Measurements from ENCODE around the gene AMN.

DNA sequence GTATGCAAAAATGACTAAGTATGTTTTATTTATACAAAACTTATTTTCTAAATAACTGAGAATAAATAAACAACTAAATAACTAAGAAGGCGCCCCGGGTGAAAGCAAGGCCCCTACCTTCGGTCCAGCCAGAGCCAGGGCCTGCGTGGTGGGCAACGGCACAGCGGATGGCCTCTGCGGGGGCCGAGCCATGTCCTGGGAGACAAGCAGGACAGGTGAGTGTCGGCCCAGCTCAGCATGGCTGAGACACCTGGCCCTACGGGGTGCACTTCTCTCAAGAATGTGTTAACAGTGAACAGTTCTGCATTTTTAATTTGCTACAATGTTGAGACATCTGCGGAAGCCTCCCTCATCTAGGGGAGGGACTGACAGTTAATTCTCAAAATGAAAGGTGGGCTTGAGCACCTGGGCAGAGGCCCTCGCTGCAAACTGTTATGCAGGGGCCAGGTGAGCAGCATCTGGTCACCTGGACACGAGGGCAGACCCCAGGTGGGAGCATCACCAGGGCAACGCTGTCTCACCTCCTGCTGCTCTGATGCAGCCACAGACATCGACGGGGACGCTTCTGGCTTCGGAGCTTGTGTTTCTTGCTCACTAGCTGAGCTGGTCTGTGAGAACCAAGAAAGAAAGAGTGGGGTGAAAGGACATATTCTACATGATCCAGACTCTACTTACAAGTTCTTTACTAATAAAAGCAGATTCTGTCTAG is 31.8 kb downstream of the AMN start:
- TF ChIP-seq, protein P1, sequence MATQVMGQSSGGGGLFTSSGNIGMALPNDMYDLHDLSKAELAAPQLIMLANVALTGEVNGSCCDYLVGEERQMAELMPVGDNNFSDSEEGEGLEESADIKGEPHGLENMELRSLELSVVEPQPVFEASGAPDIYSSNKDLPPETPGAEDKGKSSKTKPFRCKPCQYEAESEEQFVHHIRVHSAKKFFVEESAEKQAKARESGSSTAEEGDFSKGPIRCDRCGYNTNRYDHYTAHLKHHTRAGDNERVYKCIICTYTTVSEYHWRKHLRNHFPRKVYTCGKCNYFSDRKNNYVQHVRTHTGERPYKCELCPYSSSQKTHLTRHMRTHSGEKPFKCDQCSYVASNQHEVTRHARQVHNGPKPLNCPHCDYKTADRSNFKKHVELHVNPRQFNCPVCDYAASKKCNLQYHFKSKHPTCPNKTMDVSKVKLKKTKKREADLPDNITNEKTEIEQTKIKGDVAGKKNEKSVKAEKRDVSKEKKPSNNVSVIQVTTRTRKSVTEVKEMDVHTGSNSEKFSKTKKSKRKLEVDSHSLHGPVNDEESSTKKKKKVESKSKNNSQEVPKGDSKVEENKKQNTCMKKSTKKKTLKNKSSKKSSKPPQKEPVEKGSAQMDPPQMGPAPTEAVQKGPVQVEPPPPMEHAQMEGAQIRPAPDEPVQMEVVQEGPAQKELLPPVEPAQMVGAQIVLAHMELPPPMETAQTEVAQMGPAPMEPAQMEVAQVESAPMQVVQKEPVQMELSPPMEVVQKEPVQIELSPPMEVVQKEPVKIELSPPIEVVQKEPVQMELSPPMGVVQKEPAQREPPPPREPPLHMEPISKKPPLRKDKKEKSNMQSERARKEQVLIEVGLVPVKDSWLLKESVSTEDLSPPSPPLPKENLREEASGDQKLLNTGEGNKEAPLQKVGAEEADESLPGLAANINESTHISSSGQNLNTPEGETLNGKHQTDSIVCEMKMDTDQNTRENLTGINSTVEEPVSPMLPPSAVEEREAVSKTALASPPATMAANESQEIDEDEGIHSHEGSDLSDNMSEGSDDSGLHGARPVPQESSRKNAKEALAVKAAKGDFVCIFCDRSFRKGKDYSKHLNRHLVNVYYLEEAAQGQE (IDR thresholded peaks at IDR 0.05): no peak
- TF ChIP-seq, protein P2, sequence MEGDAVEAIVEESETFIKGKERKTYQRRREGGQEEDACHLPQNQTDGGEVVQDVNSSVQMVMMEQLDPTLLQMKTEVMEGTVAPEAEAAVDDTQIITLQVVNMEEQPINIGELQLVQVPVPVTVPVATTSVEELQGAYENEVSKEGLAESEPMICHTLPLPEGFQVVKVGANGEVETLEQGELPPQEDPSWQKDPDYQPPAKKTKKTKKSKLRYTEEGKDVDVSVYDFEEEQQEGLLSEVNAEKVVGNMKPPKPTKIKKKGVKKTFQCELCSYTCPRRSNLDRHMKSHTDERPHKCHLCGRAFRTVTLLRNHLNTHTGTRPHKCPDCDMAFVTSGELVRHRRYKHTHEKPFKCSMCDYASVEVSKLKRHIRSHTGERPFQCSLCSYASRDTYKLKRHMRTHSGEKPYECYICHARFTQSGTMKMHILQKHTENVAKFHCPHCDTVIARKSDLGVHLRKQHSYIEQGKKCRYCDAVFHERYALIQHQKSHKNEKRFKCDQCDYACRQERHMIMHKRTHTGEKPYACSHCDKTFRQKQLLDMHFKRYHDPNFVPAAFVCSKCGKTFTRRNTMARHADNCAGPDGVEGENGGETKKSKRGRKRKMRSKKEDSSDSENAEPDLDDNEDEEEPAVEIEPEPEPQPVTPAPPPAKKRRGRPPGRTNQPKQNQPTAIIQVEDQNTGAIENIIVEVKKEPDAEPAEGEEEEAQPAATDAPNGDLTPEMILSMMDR (IDR thresholded peaks at IDR 0.05; ENCODE audit: low read depth, low read length, missing input control): no peak
- TF ChIP-seq, protein P3, sequence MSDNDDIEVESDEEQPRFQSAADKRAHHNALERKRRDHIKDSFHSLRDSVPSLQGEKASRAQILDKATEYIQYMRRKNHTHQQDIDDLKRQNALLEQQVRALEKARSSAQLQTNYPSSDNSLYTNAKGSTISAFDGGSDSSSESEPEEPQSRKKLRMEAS (IDR thresholded peaks at IDR 0.05): no peak
- TF ChIP-seq SP1 (IDR thresholded peaks at IDR 0.05) (no peak), YY1 (IDR thresholded peaks at IDR 0.05) (no peak), RXRA (IDR thresholded peaks at IDR 0.05) (no peak), TAF1 (conservative IDR thresholded peaks at IDR 0.05) (no peak), RAD21 (IDR thresholded peaks at IDR 0.05) (no peak), GABPA (IDR thresholded peaks at IDR 0.05 in 1 of 2, conservative IDR thresholded peaks at IDR 0.05 in 1 of 2) (no peak), JUND (IDR thresholded peaks at IDR 0.05) (no peak), HNF4G (IDR thresholded peaks at IDR 0.05) (no peak), HNF4A (conservative IDR thresholded peaks at IDR 0.05) (no peak)
- TF ChIP-seq, protein P4, sequence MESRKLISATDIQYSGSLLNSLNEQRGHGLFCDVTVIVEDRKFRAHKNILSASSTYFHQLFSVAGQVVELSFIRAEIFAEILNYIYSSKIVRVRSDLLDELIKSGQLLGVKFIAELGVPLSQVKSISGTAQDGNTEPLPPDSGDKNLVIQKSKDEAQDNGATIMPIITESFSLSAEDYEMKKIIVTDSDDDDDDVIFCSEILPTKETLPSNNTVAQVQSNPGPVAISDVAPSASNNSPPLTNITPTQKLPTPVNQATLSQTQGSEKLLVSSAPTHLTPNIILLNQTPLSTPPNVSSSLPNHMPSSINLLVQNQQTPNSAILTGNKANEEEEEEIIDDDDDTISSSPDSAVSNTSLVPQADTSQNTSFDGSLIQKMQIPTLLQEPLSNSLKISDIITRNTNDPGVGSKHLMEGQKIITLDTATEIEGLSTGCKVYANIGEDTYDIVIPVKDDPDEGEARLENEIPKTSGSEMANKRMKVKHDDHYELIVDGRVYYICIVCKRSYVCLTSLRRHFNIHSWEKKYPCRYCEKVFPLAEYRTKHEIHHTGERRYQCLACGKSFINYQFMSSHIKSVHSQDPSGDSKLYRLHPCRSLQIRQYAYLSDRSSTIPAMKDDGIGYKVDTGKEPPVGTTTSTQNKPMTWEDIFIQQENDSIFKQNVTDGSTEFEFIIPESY (IDR thresholded peaks at IDR 0.05): no peak
- TF ChIP-seq, protein P5, sequence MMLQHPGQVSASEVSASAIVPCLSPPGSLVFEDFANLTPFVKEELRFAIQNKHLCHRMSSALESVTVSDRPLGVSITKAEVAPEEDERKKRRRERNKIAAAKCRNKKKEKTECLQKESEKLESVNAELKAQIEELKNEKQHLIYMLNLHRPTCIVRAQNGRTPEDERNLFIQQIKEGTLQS (IDR thresholded peaks at IDR 0.05): no peak

Data from liver (tissue), 3 donors.